ENCODE results near the gene DLG2. TPM values are rescaled to one million over a fixed set of nuclear protein-coding genes. Genes with fewer than 3 reads are reported as not detected.

Gene DLG2
- total and polyA plus RNA-seq, 2 of the 8 experiments (the other 6 are each of a cell fraction or from before 2014, with no cell fraction given), result 1.7 to 14.3 TPM

DNA sequence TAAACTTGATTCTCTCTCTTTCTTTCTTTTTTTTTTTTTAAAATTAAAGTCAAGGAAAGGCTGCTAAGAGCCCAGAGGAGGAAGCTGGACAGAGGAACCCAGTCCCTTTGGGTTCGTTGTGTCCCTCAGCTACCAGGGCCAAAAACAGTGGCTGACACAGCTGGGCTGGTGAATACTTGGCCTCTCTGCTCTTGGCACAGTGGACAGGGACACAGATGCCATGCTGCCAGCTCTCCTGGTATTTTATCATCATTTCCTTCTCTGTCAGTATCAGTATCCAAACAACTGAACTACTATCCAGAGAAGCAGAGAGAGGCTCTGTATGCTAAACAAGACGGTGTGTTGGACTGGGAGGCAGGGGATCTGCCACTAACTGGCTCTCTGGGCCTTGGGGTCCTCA is 2217.3 kb downstream of the DLG2 start:
- H3K4me3 ChIP-seq (ENCODE audit: extremely low read depth in 1 of 4, insufficient read depth in 2 of 4, low read depth in 3 of 4, low read length in 4 of 4), result no peak overlapping the region
- H3K79me2 ChIP-seq (ENCODE audit: control insufficient read depth in 1 of 2, insufficient read depth in 2 of 2, low read length in 2 of 2), result no peaks in the 10 kb centered on the region
- no peaks in the 10 kb centered on the region for H3K4me1 ChIP-seq (replicated peaks in 1 of 4; ENCODE audit: control insufficient read depth in 3 of 4, insufficient read depth in 4 of 4, low read length in 3 of 4)
- no peak overlapping the region for H2BK5ac ChIP-seq (ENCODE audit: low read depth, low read length)
- H4K20me1 ChIP-seq (replicated peaks in 1 of 2; ENCODE audit: control insufficient read depth in 1 of 2, insufficient read depth in 2 of 2, low read length in 2 of 2), result no peaks in the 10 kb centered on the region
- H3K27ac ChIP-seq (ENCODE audit: low read depth, low read length), result no peak overlapping the region
- no peak overlapping the region for H2AK5ac ChIP-seq (ENCODE audit: low read depth, low read length)
- no peak overlapping the region for H2BK12ac ChIP-seq (ENCODE audit: low read depth, low read length)
- H3K27me3 ChIP-seq (replicated peaks in 1 of 4; ENCODE audit: control insufficient read depth in 3 of 4, extremely low read depth in 1 of 4, insufficient read depth in 3 of 4, low read length in 3 of 4), result no peaks in the 10 kb centered on the region
- no peak overlapping the region for H3K18ac ChIP-seq (ENCODE audit: extremely low read depth, low read length)
- H3K36me3 ChIP-seq (ENCODE audit: control insufficient read depth in 2 of 4, insufficient read depth in 4 of 4, low read length in 3 of 4), result no peaks in the 10 kb centered on the region
- H4K5ac ChIP-seq (ENCODE audit: insufficient read length, low read depth, low read length), result no peak overlapping the region
- no peak overlapping the region for H3K4ac ChIP-seq (replicated peaks; ENCODE audit: insufficient read length, low read depth, low read length)
- H2AFZ ChIP-seq (ENCODE audit: low read length), result no peak overlapping the region
- H3K23me2 ChIP-seq (ENCODE audit: low read depth, low read length), result no peaks in the 10 kb centered on the region
- POLR2A ChIA-PET (ENCODE audit: partially characterized antibody), result no interaction called here
- FAIRE-seq (no peak), DNase-seq (ENCODE audit: low read depth in 1 of 2, low spot score in 2 of 2) (no peak)
- no peaks in the 10 kb centered on the region for H3K79me1 ChIP-seq (ENCODE audit: low read depth, low read length)
- no peak overlapping the region for H3K23ac ChIP-seq (ENCODE audit: insufficient read length)
- H3K9me3 ChIP-seq (ENCODE audit: insufficient read depth in 2 of 2, low read depth in 1 of 2, low read length in 1 of 2), result no peaks in the 10 kb centered on the region
- no peak overlapping the region for H3K56ac ChIP-seq (replicated peaks; ENCODE audit: insufficient read length, low read depth, low read length)
- CTCF ChIA-PET (ENCODE audit: partially characterized antibody), result interaction anchor here (1.4 to 2.0 kb wide), 2 partner anchors 116 to 117 kb away, joined by 3 to 4 read pairs; no protein-coding TSS in a partner anchor
- no peak overlapping the region for H2BK20ac ChIP-seq (ENCODE audit: low read length)
- H3K4me2 ChIP-seq (ENCODE audit: insufficient read depth in 1 of 2, low read depth in 2 of 2, low read length in 2 of 2), result no peak overlapping the region
- no peak overlapping the region for H4K8ac ChIP-seq (ENCODE audit: extremely low read depth, insufficient read depth, low read length)
- no peak overlapping the region for H3K14ac ChIP-seq (ENCODE audit: insufficient read length)
- no peak overlapping the region for H2BK120ac ChIP-seq (replicated peaks; ENCODE audit: low read depth, low read length)
- WGBS, 2 experiments (ENCODE audit: extremely low coverage in 1 of 2, insufficient coverage in 1 of 2, insufficient read length in 1 of 2, insufficient replicate concordance in 2 of 2, low coverage in 1 of 2, low lambda C conversion rate in 2 of 2, missing lambda C conversion rate in 1 of 2), result 97% methylated on average over 2 of the region's 2 CpGs; no CpG with 5 or more reads in 1 of the 2 experiments
- H4K91ac ChIP-seq (replicated peaks; ENCODE audit: insufficient read length, low read length), result no peak overlapping the region
- H2BK15ac ChIP-seq (ENCODE audit: low read length), result no peak overlapping the region
- H3K9ac ChIP-seq (replicated peaks in 1 of 4; ENCODE audit: extremely low read depth in 1 of 4, low read depth in 3 of 4, low read length in 3 of 4), result no peak overlapping the region
- TF ChIP-seq BRCA1 (IDR thresholded peaks at IDR 0.05; ENCODE audit: low read depth, low read length), result no peak
- TF ChIP-seq TAF7 (optimal IDR thresholded peaks at IDR 0.05; ENCODE audit: borderline replicate concordance, low read depth, low read length), result no peak
- TF ChIP-seq, protein P1, sequence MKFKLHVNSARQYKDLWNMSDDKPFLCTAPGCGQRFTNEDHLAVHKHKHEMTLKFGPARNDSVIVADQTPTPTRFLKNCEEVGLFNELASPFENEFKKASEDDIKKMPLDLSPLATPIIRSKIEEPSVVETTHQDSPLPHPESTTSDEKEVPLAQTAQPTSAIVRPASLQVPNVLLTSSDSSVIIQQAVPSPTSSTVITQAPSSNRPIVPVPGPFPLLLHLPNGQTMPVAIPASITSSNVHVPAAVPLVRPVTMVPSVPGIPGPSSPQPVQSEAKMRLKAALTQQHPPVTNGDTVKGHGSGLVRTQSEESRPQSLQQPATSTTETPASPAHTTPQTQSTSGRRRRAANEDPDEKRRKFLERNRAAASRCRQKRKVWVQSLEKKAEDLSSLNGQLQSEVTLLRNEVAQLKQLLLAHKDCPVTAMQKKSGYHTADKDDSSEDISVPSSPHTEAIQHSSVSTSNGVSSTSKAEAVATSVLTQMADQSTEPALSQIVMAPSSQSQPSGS (IDR thresholded peaks at IDR 0.05; ENCODE audit: low read length), result no peak
